GM18909 (cell line): Measurements from ENCODE around the gene TMEM165.

Experiments used
- ATAC-seq: cut with Tn5 transposase; IDR thresholded peaks from one replicate; pipeline ENCODE4 v1.9.1; 2021; ENCODE audit warnings: mild to moderate bottlenecking; ENCODE audit not compliant: unreplicated experiment, poor library complexity

The TMEM165 gene

GRCh38 chr4:55446578-55446922, 50.8 kb downstream of the TMEM165 start:
- no peak for ATAC-seq

- ATAC-seq, result no peak
These were observed 51.5 kb downstream of the TMEM165 start for GRCh38 chr4:55447108-55447708.

GRCh38 chr4:55447831-55448230, 52.1 kb downstream of the TMEM165 start:
- ATAC-seq, result no peak

DNA sequence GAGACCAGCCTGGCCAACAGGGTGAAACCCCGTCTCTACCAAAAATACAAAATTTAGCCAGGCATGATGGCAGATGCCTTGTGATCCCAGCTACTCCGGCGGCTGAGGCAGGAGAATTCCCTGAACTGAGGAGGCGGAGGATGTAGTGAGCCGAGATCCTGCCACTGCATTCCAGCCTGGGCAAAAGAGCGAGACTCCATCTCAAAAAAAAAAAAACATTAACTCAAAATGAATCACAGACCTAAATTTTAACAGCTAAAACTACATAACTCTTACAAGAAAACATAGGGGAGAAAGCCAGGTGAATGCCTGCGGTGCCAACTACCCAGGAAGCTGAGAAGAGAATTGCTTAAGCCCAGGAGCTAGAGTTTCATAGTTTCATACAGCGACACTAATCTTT, 54.8 kb downstream of the TMEM165 start:
- ATAC-seq, result no peak

DNA sequence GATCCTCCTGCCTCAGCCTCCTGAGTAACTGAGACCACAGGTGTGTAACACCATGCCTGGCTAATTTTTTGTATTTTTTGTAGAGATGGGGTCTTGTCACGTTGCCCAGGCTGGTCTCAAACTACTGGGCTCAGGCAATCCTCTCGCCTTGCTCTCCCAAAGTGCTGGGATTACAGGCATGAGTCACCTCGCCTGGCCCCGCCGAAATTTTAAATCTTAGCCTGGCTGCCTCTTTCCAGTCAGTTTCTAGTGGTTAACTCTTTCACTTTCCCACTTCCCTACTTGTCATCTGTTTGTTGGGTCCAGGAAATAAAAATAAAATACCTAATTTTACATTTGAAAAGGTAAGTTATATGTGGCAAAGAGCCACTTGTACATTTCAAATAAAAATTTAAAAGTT, 62.4 kb downstream of the TMEM165 start:
- no peak for ATAC-seq

- ATAC-seq, result no peak
These were observed 62.9 kb downstream of the TMEM165 start for GRCh38 chr4:55458611-55459010.

DNA sequence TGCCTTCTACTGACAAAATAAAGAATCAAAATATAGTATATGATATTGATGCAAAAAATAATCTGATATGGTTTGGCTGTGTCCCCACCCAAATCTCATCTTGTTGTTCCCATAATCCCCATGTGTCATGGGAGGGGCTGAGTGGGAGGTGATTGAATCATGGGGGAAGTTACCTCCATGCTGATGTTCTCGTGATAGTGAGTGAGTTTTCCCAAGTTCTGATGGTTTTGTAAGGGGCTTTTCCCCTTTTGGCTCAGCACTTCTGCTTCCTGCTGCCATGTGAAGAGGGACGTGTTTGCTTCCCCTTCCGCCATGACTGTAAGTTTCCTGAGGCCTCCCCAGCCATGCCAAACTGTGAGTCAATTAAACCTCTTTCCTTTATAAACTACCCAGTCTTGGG, 70.2 kb downstream of the TMEM165 start:
- ATAC-seq, result no peak

GRCh38 chr4:55468724-55469123, 73.0 kb downstream of the TMEM165 start:
- ATAC-seq, result no peak

DNA sequence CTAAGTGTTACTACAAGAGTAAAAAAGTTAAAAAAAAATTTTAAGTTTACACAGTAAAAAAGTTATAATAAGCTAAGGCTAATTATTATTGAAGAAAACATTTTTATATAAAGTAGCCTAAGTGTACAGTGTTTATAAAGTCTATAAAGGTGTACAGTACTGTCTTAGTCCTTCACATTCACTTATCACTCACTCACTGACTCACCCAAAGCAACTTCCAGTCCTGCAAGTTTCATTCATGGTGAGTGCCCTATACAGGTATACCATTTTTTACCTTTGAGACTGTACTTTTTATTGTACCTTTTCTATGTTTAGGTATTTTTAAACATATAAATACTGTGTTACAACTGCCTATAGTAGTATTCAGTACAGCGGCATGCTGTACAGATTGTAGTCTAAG, 74.2 kb downstream of the TMEM165 start:
- no peak for ATAC-seq
